NAMALWA (cell line): Measurements from ENCODE around the gene FCN3.
"Not testable (repeated sequence)": the region's sequence is repeated elsewhere in the genome, so short reads cannot be mapped to it uniquely, and the experiment has no call there.

Source experiments
- DNase-seq: peaks from one replicate; pipeline ENCODE4 v3.0.0-alpha.2; 2015; ENCODE audit warnings: low spot score

FCN3 gene

GRCh38 chr1:27374362-27375086 lies at the start of gene FCN3:
FCN3 (minus strand) TSS chr1:27374824; CDS start chr1:27374818, 6 bp downstream.
- no peak for DNase-seq

GRCh38 chr1:27423709-27424108 lies 49.1 kb upstream of the FCN3 start:
- DNase-seq: no peak

- DNase-seq: no peak
Measured at GRCh38 chr1:27418326-27419185, 43.9 kb upstream of the FCN3 start.

GRCh38 chr1:27417713-27418112 lies 43.1 kb upstream of the FCN3 start:
- DNase-seq: no peak

GRCh38 chr1:27416387-27417111 lies 41.9 kb upstream of the FCN3 start:
- peak; percentile 90 for DNase-seq

- DNase-seq: no peak
Measured at GRCh38 chr1:27414091-27414490, 39.5 kb upstream of the FCN3 start.

- DNase-seq: no peak
Measured at GRCh38 chr1:27413004-27413403, 38.4 kb upstream of the FCN3 start.

- no peak for DNase-seq
Measured at GRCh38 chr1:27412502-27412901, 37.9 kb upstream of the FCN3 start.

GRCh38 chr1:27410709-27411108 lies 36.1 kb upstream of the FCN3 start:
- DNase-seq: no peak

GRCh38 chr1:27409669-27410068 lies 35.0 kb upstream of the FCN3 start:
- DNase-seq: no peak

- no peak for DNase-seq
Measured at GRCh38 chr1:27408151-27408550, 33.5 kb upstream of the FCN3 start.

- DNase-seq: peak; percentile 54
Measured at GRCh38 chr1:27406791-27407190, 32.2 kb upstream of the FCN3 start.

GRCh38 chr1:27406362-27406680 lies 31.7 kb upstream of the FCN3 start:
- no peak for DNase-seq

GRCh38 chr1:27405598-27406361 lies 31.2 kb upstream of the FCN3 start:
- not testable (repeated sequence) for DNase-seq

GRCh38 chr1:27405074-27405473 lies 30.4 kb upstream of the FCN3 start:
- DNase-seq: no peak

GRCh38 chr1:27403931-27404330 lies 29.3 kb upstream of the FCN3 start:
- DNase-seq: peak; percentile 59

- DNase-seq: peak; percentile 84
Measured at GRCh38 chr1:27403065-27403726, 28.6 kb upstream of the FCN3 start.

GRCh38 chr1:27402349-27402754 lies 27.7 kb upstream of the FCN3 start:
- DNase-seq: no peak

- no peak for DNase-seq
Measured at GRCh38 chr1:27400963-27401341, 26.3 kb upstream of the FCN3 start.

- DNase-seq: no peak
Measured at GRCh38 chr1:27400082-27400962, 25.7 kb upstream of the FCN3 start.
